Prostate gland (tissue), 2 donors: ENCODE results near the gene A3GALT2. TPM values are rescaled to one million over a fixed set of nuclear protein-coding genes. Genes with fewer than 3 reads are reported as not detected.

Source experiments
- DNase-seq: peaks from one replicate; pipeline ENCODE4 v3.0.0-alpha.2; 2019; ENCODE audit warnings: low spot score
- H3K27ac ChIP-seq, 2 donors: fragments of 200-600 bp; sonication (generic); 2 replicates each; pipeline ENCODE4 v1.5.1; 2017 to 2019
- H3K27me3 ChIP-seq: fragments of 200-600 bp; sonication (generic); replicated peaks from 2 replicates; pipeline ENCODE4 v1.5.1; 2019; ENCODE audit not compliant: insufficient read depth
- H3K36me3 ChIP-seq, 2 donors: fragments of 200-600 bp; sonication (generic); 1 replicate in 1 of 2; 2 replicates in 1 of 2; pipeline versions ENCODE4 v1.5.1 to v1.8.1; 2017 to 2019
- H3K4me1 ChIP-seq: fragments of 200-600 bp; sonication (generic); replicated peaks from 2 replicates; pipeline ENCODE4 v1.5.1; 2019
- H3K4me3 ChIP-seq, 2 donors: fragments of 200-600 bp; sonication (generic); 2 replicates each; pipeline ENCODE4 v1.5.1; 2017 to 2019
- H3K9me3 ChIP-seq: fragments of 200-600 bp; sonication (generic); 2 replicates; pipeline ENCODE4 v1.5.1; 2017
- POLR2A ChIP-seq: fragments of 450-650 bp; IDR thresholded peaks from one replicate; pipeline ENCODE4 v1.6.1; 2016; ENCODE audit warnings: antibody characterized with exemption, mild to moderate bottlenecking
- POLR2AphosphoS5 ChIP-seq: sonication (generic); formaldehyde crosslinking; IDR thresholded peaks from one replicate; pipeline ENCODE4 v1.6.1; 2017; ENCODE audit warnings: antibody characterized with exemption
- WGBS: methylation state at CpG from one replicate; pipeline ENCODE4 v1.1.5; 2018; 5-methylcytosine and 5-hydroxymethylcytosine counted together
- intact Hi-C: fragments of 100-400 bp; cut with DNase I; formaldehyde crosslinking; loops from one replicate; pipeline ENCODE4 v1.14.2; 2022
- total RNA-seq, 2 donors: library from RNA; depleted of rRNA; stranded (reverse); fragments of >200 nt; gene quantifications; one replicate each; pipeline ENCODE4 v1.1.0, GENCODE V29; 2016
- TF ChIP-seq, protein P1 (sequence below), 4 experiments: fragments of 200-600 bp in 2 of 4; fragments of 450-650 bp in 2 of 4; sonication (generic) in 2 of 4; IDR thresholded peaks; 1 replicate in 3 of 4; 2 replicates in 1 of 4; pipeline ENCODE4 v1.5.1; 2016 to 2019; ENCODE audit warnings: antibody characterized with exemption in 4 of 4, mild to moderate bottlenecking in 2 of 4, moderate library complexity in 2 of 4

Gene A3GALT2
- under 1 TPM in 1 of 2 donors, not detected in 1; 0.46 TPM for total RNA-seq

- Histone ChIP-seq H3K4me3 (no peak within 1 kb of the TSS), H3K9me3 (no peaks in the 10 kb centered on the region), H3K27me3 (no peaks in the 10 kb centered on the region), H3K27ac (no peak within 1 kb of the TSS), H3K4me1 (no peaks in the 10 kb centered on the region), H3K36me3 (peaks cover 17 to 29% of the 10 kb centered on the region in 2 donors)
- DNase-seq, result no peak
- no peak for TF ChIP-seq POLR2A
- TF ChIP-seq POLR2AphosphoS5, result no peak
- TF ChIP-seq, protein P1, sequence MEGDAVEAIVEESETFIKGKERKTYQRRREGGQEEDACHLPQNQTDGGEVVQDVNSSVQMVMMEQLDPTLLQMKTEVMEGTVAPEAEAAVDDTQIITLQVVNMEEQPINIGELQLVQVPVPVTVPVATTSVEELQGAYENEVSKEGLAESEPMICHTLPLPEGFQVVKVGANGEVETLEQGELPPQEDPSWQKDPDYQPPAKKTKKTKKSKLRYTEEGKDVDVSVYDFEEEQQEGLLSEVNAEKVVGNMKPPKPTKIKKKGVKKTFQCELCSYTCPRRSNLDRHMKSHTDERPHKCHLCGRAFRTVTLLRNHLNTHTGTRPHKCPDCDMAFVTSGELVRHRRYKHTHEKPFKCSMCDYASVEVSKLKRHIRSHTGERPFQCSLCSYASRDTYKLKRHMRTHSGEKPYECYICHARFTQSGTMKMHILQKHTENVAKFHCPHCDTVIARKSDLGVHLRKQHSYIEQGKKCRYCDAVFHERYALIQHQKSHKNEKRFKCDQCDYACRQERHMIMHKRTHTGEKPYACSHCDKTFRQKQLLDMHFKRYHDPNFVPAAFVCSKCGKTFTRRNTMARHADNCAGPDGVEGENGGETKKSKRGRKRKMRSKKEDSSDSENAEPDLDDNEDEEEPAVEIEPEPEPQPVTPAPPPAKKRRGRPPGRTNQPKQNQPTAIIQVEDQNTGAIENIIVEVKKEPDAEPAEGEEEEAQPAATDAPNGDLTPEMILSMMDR (IDR thresholded peaks at IDR 0.05), result no peak
- WGBS, result 73% methylated on average over 8 of the region's 8 CpGs
- intact Hi-C loops, result no loop called here
These were observed at the start of gene A3GALT2 for GRCh38 chr1:33320619-33321165. A3GALT2 (minus strand) TSS chr1:33321098; CDS start chr1:33321098, 0 bp downstream.

DNA sequence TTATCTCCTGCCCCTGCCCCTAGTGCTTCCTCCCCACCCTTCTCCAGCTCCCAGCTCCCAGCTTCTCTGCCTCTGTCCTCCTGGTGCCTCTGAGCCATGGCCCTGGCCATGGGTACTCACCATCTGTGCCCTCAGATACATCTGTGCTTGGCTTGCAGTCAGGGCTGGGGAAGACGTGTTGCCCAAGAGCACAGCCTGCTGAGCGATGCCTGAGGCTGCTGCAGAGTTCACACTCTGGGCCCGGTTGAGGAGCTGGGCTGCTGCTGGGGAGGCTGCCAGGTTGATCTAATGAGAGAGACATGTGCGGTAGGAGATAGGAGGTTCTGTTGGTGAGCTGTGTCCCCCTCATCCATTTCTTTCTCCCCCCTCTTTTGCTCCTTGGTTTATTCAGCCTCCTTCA, 49.4 kb upstream of the A3GALT2 start:
- intact Hi-C loops, result loop anchor here (5.0 kb wide), 1 partner anchor 62 kb away; the partner anchor contains the start of gene PHC2
- peaks cover 8% of the 10 kb centered on the region for H3K4me1 ChIP-seq

GRCh38 chr1:33369764-33370163, 48.9 kb upstream of the A3GALT2 start:
- DNase-seq, result no peak
- H3K36me3 ChIP-seq, result no peaks in the 10 kb centered on the region

More for the DNA sequence above, 49.4 kb upstream of the A3GALT2 start:
- Histone ChIP-seq H3K27ac (no peak overlapping the region), H3K9me3 (no peaks in the 10 kb centered on the region), H3K27me3 (no peaks in the 10 kb centered on the region), H3K36me3 (no peaks in the 10 kb centered on the region), H3K4me3 (no peak overlapping the region)
- TF ChIP-seq POLR2AphosphoS5, result no peak
- TF ChIP-seq POLR2A, result no peak
- TF ChIP-seq, protein P1 (IDR thresholded peaks at IDR 0.05), result no peak
- 59% methylated on average over 4 of the region's 4 CpGs for WGBS
- DNase-seq, result no peak

DNA sequence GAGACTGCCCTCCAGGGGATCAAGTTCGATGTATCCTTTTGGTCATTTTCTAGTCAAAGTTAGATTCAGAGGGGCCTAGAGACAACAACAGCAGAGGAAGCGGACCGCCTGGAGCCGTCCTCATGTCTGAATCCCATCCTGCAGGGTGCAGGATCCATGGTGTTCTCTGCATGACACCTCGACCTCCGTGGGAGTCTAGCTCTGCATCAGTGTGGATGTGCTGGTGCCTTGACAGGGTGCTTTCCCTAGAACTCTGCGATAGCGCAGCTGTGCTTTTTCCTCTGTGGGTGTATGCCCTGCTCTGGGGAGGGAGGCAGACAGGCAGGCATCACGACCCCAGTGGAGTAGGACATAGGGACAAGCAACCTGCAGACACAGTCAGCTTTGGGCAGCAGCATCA, 48.2 kb upstream of the A3GALT2 start:
- intact Hi-C loops, result loop anchor here (5.0 kb wide), 2 partner anchors 103 to 152 kb away; partner anchors contain the start of gene ZSCAN20
- Histone ChIP-seq H3K9me3 (no peaks in the 10 kb centered on the region), H3K4me1 (peaks cover 16% of the 10 kb centered on the region), H3K36me3 (no peaks in the 10 kb centered on the region), H3K27me3 (no peaks in the 10 kb centered on the region), H3K27ac (no peak overlapping the region), H3K4me3 (no peak overlapping the region)
- TF ChIP-seq POLR2A (no peak), POLR2AphosphoS5 (no peak)
- TF ChIP-seq, protein P1 (IDR thresholded peaks at IDR 0.05), result no peak
- no peak for DNase-seq
- 75% methylated on average over 9 of the region's 9 CpGs for WGBS

More at GRCh38 chr1:33369764-33370163, 48.9 kb upstream of the A3GALT2 start:
- no peaks in the 10 kb centered on the region for H3K27me3 ChIP-seq
- intact Hi-C loops, result loop anchor here (5.0 kb wide), 3 partner anchors 63 to 152 kb away; partner anchors contain the start of genes PHC2 and ZSCAN20
- WGBS, result 80% methylated on average over 2 of the region's 2 CpGs
- H3K4me1 ChIP-seq, result peaks cover 12% of the 10 kb centered on the region
- TF ChIP-seq POLR2AphosphoS5 (no peak), POLR2A (no peak)
- TF ChIP-seq, protein P1 (IDR thresholded peaks at IDR 0.05), result no peak
- no peaks in the 10 kb centered on the region for H3K9me3 ChIP-seq
- no peak overlapping the region for H3K27ac ChIP-seq
- H3K4me3 ChIP-seq, result no peak overlapping the region

GRCh38 chr1:33368431-33368830, 47.5 kb upstream of the A3GALT2 start:
- Histone ChIP-seq H3K4me3 (no peak overlapping the region), H3K4me1 (peaks cover 16% of the 10 kb centered on the region), H3K9me3 (no peaks in the 10 kb centered on the region), H3K36me3 (no peaks in the 10 kb centered on the region), H3K27ac (no peak overlapping the region), H3K27me3 (no peaks in the 10 kb centered on the region)
- intact Hi-C loops, result loop anchor here (5.0 kb wide), 2 partner anchors 104 to 151 kb away; partner anchors contain the start of gene ZSCAN20
- TF ChIP-seq POLR2AphosphoS5 (no peak), POLR2A (no peak)
- TF ChIP-seq, protein P1 (IDR thresholded peaks at IDR 0.05), result no peak
- no peak for DNase-seq
- 86% methylated on average over 15 of the region's 15 CpGs for WGBS
